Measurements from ENCODE around the gene GCLC.

The GCLC gene

GRCh38 chr6:53524455-53524815 lies 20.5 kb downstream of the GCLC start:
- no peak for TF ChIP-seq CTCF (IDR thresholded peaks at IDR 0.05; ENCODE audit: low read depth, low read length)
- TF ChIP-seq EZH2phosphoT487 (IDR thresholded peaks at IDR 0.05; ENCODE audit: low read depth): no peak
- no peaks in the 10 kb centered on the region for H3K36me3 ChIP-seq (replicated peaks; ENCODE audit: low read depth, low read length)
- no peaks in the 10 kb centered on the region for H4K20me1 ChIP-seq (ENCODE audit: insufficient read depth, low read length)
- H3K9ac ChIP-seq (ENCODE audit: low read length): no peak overlapping the region
- no peak overlapping the region for H2AFZ ChIP-seq (ENCODE audit: low read depth, low read length)
- H3K27ac ChIP-seq (ENCODE audit: low read length): no peak overlapping the region
- H3K79me2 ChIP-seq (ENCODE audit: low read length): peaks cover 28% of the 10 kb centered on the region
- H3K27me3 ChIP-seq (ENCODE audit: low read depth, low read length): no peaks in the 10 kb centered on the region
- H3K4me2 ChIP-seq (ENCODE audit: low read length): no peak overlapping the region
- no peaks in the 10 kb centered on the region for H3K4me1 ChIP-seq (ENCODE audit: low read length)
- H3K9me3 ChIP-seq (ENCODE audit: insufficient read depth, low read length): no peaks in the 10 kb centered on the region
- no peak overlapping the region for H3K4me3 ChIP-seq (ENCODE audit: low read length)

GRCh38 chr6:53523511-53524454 lies 21.1 kb downstream of the GCLC start:
- no peaks in the 10 kb centered on the region for H3K4me1 ChIP-seq (ENCODE audit: low read length)
- H3K4me3 ChIP-seq (ENCODE audit: low read length): no peak overlapping the region
- no peak overlapping the region for H3K9ac ChIP-seq (ENCODE audit: low read length)
- H3K36me3 ChIP-seq (replicated peaks; ENCODE audit: low read depth, low read length): no peaks in the 10 kb centered on the region
- TF ChIP-seq CTCF (IDR thresholded peaks at IDR 0.05; ENCODE audit: low read depth, low read length): no peak
- TF ChIP-seq EZH2phosphoT487 (IDR thresholded peaks at IDR 0.05; ENCODE audit: low read depth): no peak
- H3K27ac ChIP-seq (ENCODE audit: low read length): no peak overlapping the region
- no peak overlapping the region for H2AFZ ChIP-seq (ENCODE audit: low read depth, low read length)
- H3K4me2 ChIP-seq (ENCODE audit: low read length): no peak overlapping the region
- H3K27me3 ChIP-seq (ENCODE audit: low read depth, low read length): no peaks in the 10 kb centered on the region
- no peaks in the 10 kb centered on the region for H4K20me1 ChIP-seq (ENCODE audit: insufficient read depth, low read length)
- H3K79me2 ChIP-seq (ENCODE audit: low read length): peaks cover 25% of the 10 kb centered on the region
- no peaks in the 10 kb centered on the region for H3K9me3 ChIP-seq (ENCODE audit: insufficient read depth, low read length)

GRCh38 chr6:53520320-53520928 lies 24.5 kb downstream of the GCLC start:
- no peak overlapping the region for H3K4me2 ChIP-seq (ENCODE audit: low read length)
- peaks cover 4% of the 10 kb centered on the region for H3K36me3 ChIP-seq (replicated peaks; ENCODE audit: low read depth, low read length)
- H3K4me1 ChIP-seq (ENCODE audit: low read length): no peaks in the 10 kb centered on the region
- no peak overlapping the region for H3K4me3 ChIP-seq (ENCODE audit: low read length)
- no peak overlapping the region for H2AFZ ChIP-seq (ENCODE audit: low read depth, low read length)
- no peaks in the 10 kb centered on the region for H3K27me3 ChIP-seq (ENCODE audit: low read depth, low read length)
- no peak overlapping the region for H3K27ac ChIP-seq (ENCODE audit: low read length)
- H3K9ac ChIP-seq (ENCODE audit: low read length): no peak overlapping the region
- no peaks in the 10 kb centered on the region for H4K20me1 ChIP-seq (ENCODE audit: insufficient read depth, low read length)
- H3K9me3 ChIP-seq (ENCODE audit: insufficient read depth, low read length): no peaks in the 10 kb centered on the region
- H3K79me2 ChIP-seq (ENCODE audit: low read length): peaks cover 6% of the 10 kb centered on the region; the same call in 1 of the 2 replicates
- TF ChIP-seq EZH2phosphoT487 (IDR thresholded peaks at IDR 0.05; ENCODE audit: low read depth) (no peak), CTCF (IDR thresholded peaks at IDR 0.05; ENCODE audit: low read depth, low read length) (no peak)

DNA sequence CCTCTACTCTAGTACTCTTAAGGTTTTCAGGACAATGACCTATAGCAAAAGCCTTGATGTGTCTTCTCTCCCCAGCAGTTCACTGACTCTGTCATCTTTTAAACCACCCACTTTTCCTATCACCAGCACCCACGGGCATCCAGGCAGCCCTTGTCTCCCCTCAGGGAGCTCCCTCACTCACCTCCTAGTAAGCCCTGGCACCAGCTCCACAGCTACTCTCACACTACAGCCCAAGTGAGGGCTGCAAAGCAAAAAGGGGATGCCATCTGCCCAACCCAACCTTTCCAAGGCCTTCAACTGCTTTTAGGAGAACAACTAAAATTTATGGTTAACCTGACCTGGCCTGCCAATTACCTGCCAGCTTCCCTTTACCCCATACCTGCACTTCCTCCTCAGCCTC lies 26.0 kb downstream of the GCLC start:
- Histone ChIP-seq H3K27ac (ENCODE audit: low read length) (no peak overlapping the region), H3K4me3 (ENCODE audit: low read length) (no peak overlapping the region), H2AFZ (ENCODE audit: low read depth, low read length) (no peak overlapping the region), H3K4me2 (ENCODE audit: low read length) (no peak overlapping the region), H3K79me2 (ENCODE audit: low read length) (peaks cover 6% of the 10 kb centered on the region; the same call in 1 of the 2 replicates), H3K36me3 (replicated peaks; ENCODE audit: low read depth, low read length) (peaks cover 8% of the 10 kb centered on the region), H4K20me1 (ENCODE audit: insufficient read depth, low read length) (no peaks in the 10 kb centered on the region), H3K9me3 (ENCODE audit: insufficient read depth, low read length) (no peaks in the 10 kb centered on the region), H3K9ac (ENCODE audit: low read length) (no peak overlapping the region), H3K4me1 (ENCODE audit: low read length) (no peaks in the 10 kb centered on the region), H3K27me3 (ENCODE audit: low read depth, low read length) (no peaks in the 10 kb centered on the region)
- TF ChIP-seq CTCF (IDR thresholded peaks at IDR 0.05; ENCODE audit: low read depth, low read length) (no peak), EZH2phosphoT487 (IDR thresholded peaks at IDR 0.05; ENCODE audit: low read depth) (no peak)
